ENCODE results near the gene MYO1F. TPM values are rescaled to one million over a fixed set of nuclear protein-coding genes. Genes with fewer than 3 reads are reported as not detected.

The MYO1F gene
- total RNA-seq, 1 donor from 2014 or later: 9.5 TPM

- no peak for DNase-seq (ENCODE audit: low spot score)
- ATAC-seq: no peak
Measured at GRCh38 chr19:8473648-8474476, 103.4 kb downstream of the MYO1F start.

Other genes starting within 250 kb of the MYO1F start
- 7.2 TPM for gene KANK3, start 234.2 kb downstream of the MYO1F start, total RNA-seq
- gene ANGPTL4, start 213.3 kb downstream of the MYO1F start, total RNA-seq: 64.2 TPM
- gene RAB11B, start 187.1 kb downstream of the MYO1F start, total RNA-seq: 57.5 TPM
- 44.6 TPM for gene MARCHF2, start 164.1 kb downstream of the MYO1F start, total RNA-seq
- gene HNRNPM, start 132.5 kb downstream of the MYO1F start, total RNA-seq: 66.9 TPM
- 1.7 TPM for gene PRAM1, start 74.8 kb downstream of the MYO1F start, total RNA-seq
- 12.0 TPM for gene ZNF414, start 63.3 kb downstream of the MYO1F start, total RNA-seq
- 12.0 TPM for gene ADAMTS10, start 33.3 kb upstream of the MYO1F start, total RNA-seq
- not detected for gene NFILZ, start 53.2 kb upstream of the MYO1F start, total RNA-seq
- not detected for gene ACTL9, start 121.4 kb upstream of the MYO1F start, total RNA-seq
- not detected for gene OR2Z1, start 144.2 kb upstream of the MYO1F start, total RNA-seq

Data from left lobe of liver (tissue), 2 donors.